Astrocyte (in vitro differentiated cells and primary cell): ENCODE measurements around the gene AMBP. TPM values are rescaled to one million over a fixed set of nuclear protein-coding genes. Genes with fewer than 3 reads are reported as not detected.

Experiments
- DNase-seq: peaks from one replicate; pipeline ENCODE4 v3.0.0-alpha.2; 2010; ENCODE audit warnings: low read depth
- FAIRE-seq: peaks from 2 replicates; lab custom pipeline; 2011; peaks lifted over from hg19 to GRCh38; lab: Jason Lieb, UNC
- H2AFZ ChIP-seq: 2 replicates; pipeline ENCODE4 v1.6.0; 2012; ENCODE audit warnings: low read depth, low read length, inconsistent platforms
- H3K27ac ChIP-seq: 2 replicates; pipeline ENCODE4 v1.5.1; 2011; ENCODE audit warnings: low read depth, low read length, inconsistent platforms
- H3K27me3 ChIP-seq: 2 replicates; pipeline ENCODE4 v1.6.0; 2011; ENCODE audit warnings: low read length, inconsistent platforms; ENCODE audit not compliant: insufficient read depth
- H3K36me3 ChIP-seq: 2 replicates; pipeline ENCODE4 v1.5.1; 2011; ENCODE audit warnings: low read length, inconsistent platforms; ENCODE audit not compliant: insufficient read depth
- H3K4me1 ChIP-seq: 2 replicates; pipeline ENCODE4 v1.5.1; 2011; ENCODE audit warnings: low read length, inconsistent platforms; ENCODE audit not compliant: insufficient read depth
- H3K4me2 ChIP-seq: 2 replicates; pipeline ENCODE4 v1.6.0; 2012; ENCODE audit warnings: low read length, inconsistent platforms
- H3K4me3 ChIP-seq: 2 replicates; pipeline ENCODE4 v1.5.1; 2011; ENCODE audit warnings: low read depth, mild to moderate bottlenecking, low read length, inconsistent platforms; ENCODE audit not compliant: insufficient read depth
- H3K79me2 ChIP-seq: 2 replicates; pipeline ENCODE4 v1.6.0; 2012; ENCODE audit warnings: mild to moderate bottlenecking, low read length, inconsistent platforms; ENCODE audit not compliant: insufficient read depth
- H3K9ac ChIP-seq: 2 replicates; pipeline ENCODE4 v1.6.0; 2012; ENCODE audit warnings: mild to moderate bottlenecking, low read length, inconsistent platforms
- H3K9me3 ChIP-seq: 2 replicates; pipeline ENCODE4 v1.5.1; 2012; ENCODE audit warnings: low read depth, mild to moderate bottlenecking, low read length, inconsistent platforms; ENCODE audit not compliant: insufficient read depth
- H4K20me1 ChIP-seq: 2 replicates; pipeline ENCODE4 v1.6.0; 2012; ENCODE audit warnings: low read length, inconsistent platforms; ENCODE audit not compliant: insufficient read depth
- H3K27ac Mint-ChIP-seq: one replicate; pipeline ENCODE4 v1.8.0; 2021; ENCODE audit warnings: mild to moderate bottlenecking, mixed read lengths; ENCODE audit not compliant: unreplicated experiment
- H3K27me3 Mint-ChIP-seq: one replicate; pipeline ENCODE4 v1.8.0; 2021; ENCODE audit warnings: low read depth, mixed read lengths; ENCODE audit not compliant: unreplicated experiment
- H3K36me3 Mint-ChIP-seq: one replicate; pipeline ENCODE4 v1.8.0; 2021; ENCODE audit warnings: low read depth, mixed read lengths; ENCODE audit not compliant: unreplicated experiment
- H3K4me1 Mint-ChIP-seq: one replicate; pipeline ENCODE4 v1.8.0; 2021; ENCODE audit warnings: low read depth, mixed read lengths; ENCODE audit not compliant: unreplicated experiment
- H3K4me3 Mint-ChIP-seq: one replicate; pipeline ENCODE4 v1.8.0; 2021; ENCODE audit warnings: mild to moderate bottlenecking, moderate library complexity, mixed read lengths; ENCODE audit not compliant: unreplicated experiment
- H3K9me3 Mint-ChIP-seq: one replicate; pipeline ENCODE4 v1.8.0; 2021; ENCODE audit warnings: mild to moderate bottlenecking, mixed read lengths; ENCODE audit not compliant: unreplicated experiment
- CTCF ChIP-seq: IDR thresholded peaks from 2 replicates; pipeline ENCODE4 v1.5.1; 2011; ENCODE audit warnings: low read depth, mild to moderate bottlenecking, inconsistent platforms, low read length, moderate library complexity; ENCODE audit not compliant: insufficient read depth
- EZH2 ChIP-seq: IDR thresholded peaks from 2 replicates; pipeline ENCODE4 v1.6.1; 2012; ENCODE audit warnings: mild to moderate bottlenecking, low read length, inconsistent platforms; ENCODE audit not compliant: insufficient read depth
- total RNA-seq: library from RNA; stranded (reverse); gene quantifications from 2 replicates; pipeline ENCODE4 v1.2.1, GENCODE V29; 2021

The AMBP gene
- total RNA-seq, 1 donor from 2014 or later = not detected

GRCh38 chr9:114093761-114094505 is 15.8 kb upstream of the AMBP start:
- H3K27me3 Mint-ChIP-seq = peaks cover 60% of the 10 kb centered on the region
- H3K36me3 Mint-ChIP-seq = no peaks in the 10 kb centered on the region
- no peak for DNase-seq
- Histone ChIP-seq H3K4me2 (no peak overlapping the region), H2AFZ (no peak overlapping the region), H3K36me3 (no peaks in the 10 kb centered on the region), H3K9ac (no peak overlapping the region), H3K9me3 (no peaks in the 10 kb centered on the region), H3K4me3 (no peak overlapping the region), H3K27me3 (peaks cover 2% of the 10 kb centered on the region), H3K79me2 (no peaks in the 10 kb centered on the region), H4K20me1 (no peaks in the 10 kb centered on the region), H3K4me1 (peaks cover 5% of the 10 kb centered on the region), H3K27ac (no peak overlapping the region)
- TF ChIP-seq EZH2 (no peak), CTCF (no peak)
- no peak for FAIRE-seq
- H3K4me3 Mint-ChIP-seq = no peak overlapping the region
- H3K9me3 Mint-ChIP-seq = peaks cover 2% of the 10 kb centered on the region
- peaks cover 2% of the 10 kb centered on the region for H3K4me1 Mint-ChIP-seq
- H3K27ac Mint-ChIP-seq = no peak overlapping the region

GRCh38 chr9:114093031-114093471 is 15.0 kb upstream of the AMBP start:
- H4K20me1 ChIP-seq = no peaks in the 10 kb centered on the region
- no peak overlapping the region for H3K27ac ChIP-seq
- H3K9ac ChIP-seq = no peak overlapping the region
- no peaks in the 10 kb centered on the region for H3K9me3 ChIP-seq
- no peak overlapping the region for H2AFZ ChIP-seq
- H3K36me3 ChIP-seq = no peaks in the 10 kb centered on the region
- peaks cover 4% of the 10 kb centered on the region for H3K4me1 ChIP-seq
- H3K4me3 ChIP-seq = no peak overlapping the region
- no peak for DNase-seq
- H3K79me2 ChIP-seq = no peaks in the 10 kb centered on the region
- peaks cover 2% of the 10 kb centered on the region for H3K4me1 Mint-ChIP-seq
- no peak for FAIRE-seq
- H3K27me3 Mint-ChIP-seq = peaks cover 68% of the 10 kb centered on the region
- no peak overlapping the region for H3K27ac Mint-ChIP-seq
- H3K4me3 Mint-ChIP-seq = no peak overlapping the region
- H3K27me3 ChIP-seq = peaks cover 2% of the 10 kb centered on the region
- TF ChIP-seq CTCF (no peak), EZH2 (no peak)
- H3K4me2 ChIP-seq = no peak overlapping the region
- H3K9me3 Mint-ChIP-seq = peaks cover 2% of the 10 kb centered on the region
- no peaks in the 10 kb centered on the region for H3K36me3 Mint-ChIP-seq

- FAIRE-seq = no peak
- no peak for TF ChIP-seq CTCF
- no peak for TF ChIP-seq EZH2
- no peak overlapping the region for H3K27ac Mint-ChIP-seq
These were observed 14.2 kb upstream of the AMBP start for GRCh38 chr9:114092336-114092735.

More at GRCh38 chr9:114092336-114092735, 14.2 kb upstream of the AMBP start:
- no peak overlapping the region for H3K4me2 ChIP-seq
- no peaks in the 10 kb centered on the region for H3K4me1 ChIP-seq
- H4K20me1 ChIP-seq = no peaks in the 10 kb centered on the region
- no peak overlapping the region for H3K27ac ChIP-seq
- H3K36me3 ChIP-seq = no peaks in the 10 kb centered on the region
- H3K9me3 Mint-ChIP-seq = peaks cover 2% of the 10 kb centered on the region
- H3K27me3 Mint-ChIP-seq = peaks cover 69% of the 10 kb centered on the region
- H3K4me1 Mint-ChIP-seq = no peaks in the 10 kb centered on the region
- H3K79me2 ChIP-seq = no peaks in the 10 kb centered on the region
- no peak for DNase-seq
- peaks cover 2% of the 10 kb centered on the region for H3K27me3 ChIP-seq
- no peak overlapping the region for H2AFZ ChIP-seq
- H3K9me3 ChIP-seq = no peaks in the 10 kb centered on the region
- H3K36me3 Mint-ChIP-seq = no peaks in the 10 kb centered on the region
- no peak overlapping the region for H3K9ac ChIP-seq
- H3K4me3 ChIP-seq = no peak overlapping the region
- H3K4me3 Mint-ChIP-seq = no peak overlapping the region
